Measurements from ENCODE around the gene COX8A.

COX8A gene

GRCh38 chr11:64022125-64022784 is 47.8 kb downstream of the COX8A start:
- DNase-seq = no peak

GRCh38 chr11:64023712-64024710 is 49.6 kb downstream of the COX8A start:
- DNase-seq = no peak

- DNase-seq = no peak
These were observed 50.8 kb downstream of the COX8A start for GRCh38 chr11:64025205-64025604.

Measured in activated CD4-positive, CD25-positive, alpha-beta regulatory T cell (primary cell).